ENCODE results near the gene ITPKB.
A peak's percentile ranks its signal among the peaks of the same experiment; 100 is the strongest.
"Not testable (repeated sequence)": the region's sequence is repeated elsewhere in the genome, so short reads cannot be mapped to it uniquely, and the experiment has no call there.

Gene ITPKB

DNA sequence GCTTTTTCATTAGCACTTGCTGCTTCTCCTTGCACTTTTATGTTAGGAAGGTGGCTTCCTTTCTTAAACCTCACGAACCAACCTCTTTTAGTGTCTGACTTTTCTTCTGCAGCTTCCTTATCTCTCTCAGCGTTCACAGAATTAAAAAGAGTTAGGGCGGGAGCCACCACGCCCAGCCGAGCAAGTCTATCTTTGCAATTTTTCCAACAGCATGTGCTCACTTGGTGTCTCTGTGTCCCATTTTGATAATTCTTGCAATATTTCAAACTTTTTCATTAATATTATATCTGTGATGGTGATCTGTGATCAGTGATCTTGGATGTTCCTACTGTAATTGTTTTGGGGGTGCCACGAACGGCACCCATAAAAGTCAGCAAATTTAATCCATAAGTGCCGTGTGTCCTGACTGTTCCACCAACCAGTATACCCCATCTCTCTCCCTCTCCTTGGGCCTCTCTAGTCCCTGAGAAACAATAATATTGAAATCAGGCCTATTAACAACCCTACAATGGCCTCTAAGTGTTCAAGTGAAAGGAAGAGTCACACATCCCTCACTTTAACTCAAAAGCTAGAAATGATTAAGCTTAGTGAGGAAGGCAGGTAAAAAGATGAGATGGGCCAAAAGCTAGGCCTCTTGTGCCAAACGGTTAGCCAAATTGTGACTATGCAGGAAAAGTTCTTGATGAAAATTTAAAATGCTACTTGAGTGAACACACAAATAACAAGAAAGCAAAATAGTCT lies 15.9 kb upstream of the ITPKB start:
- no peak for DNase-seq (ENCODE audit: low spot score)

- DNase-seq (ENCODE audit: low spot score), result no peak
Observed at GRCh38 chr1:226754097-226754496, 15.0 kb upstream of the ITPKB start.

DNA sequence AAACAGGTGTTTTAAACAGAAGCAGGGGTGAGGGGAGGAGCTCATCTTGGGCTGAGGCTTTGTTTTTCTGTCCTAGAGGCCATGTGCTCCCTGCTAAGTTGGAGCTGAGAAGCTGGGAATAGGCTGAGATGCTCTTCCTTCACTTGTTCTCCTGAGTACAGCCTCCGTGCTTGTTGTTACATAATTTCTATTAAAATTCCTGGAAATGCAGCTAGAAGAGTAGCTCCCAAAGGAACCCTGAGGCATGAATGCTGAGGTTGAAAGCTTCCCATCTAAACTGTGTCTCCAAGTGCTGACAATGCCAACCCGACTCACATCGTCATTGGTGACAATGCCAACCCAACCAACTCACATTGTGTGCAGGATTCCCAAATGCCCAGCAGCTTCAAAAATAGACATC lies 12.6 kb upstream of the ITPKB start:
- DNase-seq (ENCODE audit: low spot score), result no peak

DNA sequence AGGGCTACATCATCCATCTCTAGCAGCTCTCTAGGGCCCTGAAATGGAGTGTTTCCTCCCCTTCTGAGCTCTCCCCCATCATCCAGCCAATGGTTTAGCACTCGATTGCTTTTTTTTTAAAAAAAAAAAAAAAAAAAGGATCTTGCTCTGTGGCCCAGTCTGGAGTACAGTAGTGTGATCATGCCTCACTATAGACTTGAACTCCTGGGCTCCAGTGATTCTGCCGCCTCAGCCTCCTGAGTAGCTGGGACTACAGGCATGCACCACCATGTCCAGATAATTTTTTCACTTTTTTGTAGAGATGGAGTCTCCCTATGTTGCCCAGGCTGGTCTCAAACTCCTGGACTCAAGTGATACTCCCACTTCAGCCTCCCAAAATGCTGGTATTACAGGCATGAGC lies 12.1 kb upstream of the ITPKB start:
- no peak for DNase-seq (ENCODE audit: low spot score)

DNA sequence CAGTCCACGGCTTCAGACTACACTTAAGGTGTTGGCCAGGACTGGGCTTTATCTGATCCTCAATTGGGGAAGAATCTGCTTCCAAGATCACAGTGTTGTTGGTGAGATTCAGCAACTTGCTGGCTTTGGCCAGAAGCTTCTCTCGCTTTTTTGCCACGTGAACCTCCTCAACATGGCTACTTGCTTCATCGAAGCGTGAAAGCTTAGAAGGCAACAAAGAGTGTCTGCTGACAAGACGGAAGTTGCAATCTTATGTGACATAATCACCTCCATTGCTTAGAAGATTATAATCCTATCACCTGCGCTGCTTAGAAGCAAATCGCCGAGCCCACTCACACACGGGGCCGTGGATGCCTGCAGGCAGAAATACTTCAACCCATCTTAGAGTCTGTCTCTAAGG lies 10.4 kb upstream of the ITPKB start:
- no peak for DNase-seq (ENCODE audit: low spot score)

DNA sequence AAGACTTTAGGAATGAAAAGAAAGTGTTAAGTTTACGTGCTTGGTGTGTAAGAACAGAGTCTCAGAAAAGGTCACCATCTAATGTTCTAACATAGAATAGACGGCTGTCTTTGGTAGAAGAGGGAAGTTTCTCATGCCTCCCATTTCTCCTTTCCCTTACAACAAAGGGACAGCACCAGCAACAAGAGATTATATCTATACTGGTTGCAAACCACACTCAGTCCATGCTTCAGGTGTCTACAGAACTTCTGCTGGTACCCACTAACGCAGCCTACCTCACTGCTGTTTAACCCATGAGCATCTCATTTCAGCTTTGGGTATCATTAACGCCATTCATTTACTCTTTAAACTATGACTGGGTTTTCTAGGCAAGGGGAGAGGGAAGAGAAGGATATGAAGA lies 9.2 kb upstream of the ITPKB start:
- DNase-seq (ENCODE audit: low spot score), result no peak

DNA sequence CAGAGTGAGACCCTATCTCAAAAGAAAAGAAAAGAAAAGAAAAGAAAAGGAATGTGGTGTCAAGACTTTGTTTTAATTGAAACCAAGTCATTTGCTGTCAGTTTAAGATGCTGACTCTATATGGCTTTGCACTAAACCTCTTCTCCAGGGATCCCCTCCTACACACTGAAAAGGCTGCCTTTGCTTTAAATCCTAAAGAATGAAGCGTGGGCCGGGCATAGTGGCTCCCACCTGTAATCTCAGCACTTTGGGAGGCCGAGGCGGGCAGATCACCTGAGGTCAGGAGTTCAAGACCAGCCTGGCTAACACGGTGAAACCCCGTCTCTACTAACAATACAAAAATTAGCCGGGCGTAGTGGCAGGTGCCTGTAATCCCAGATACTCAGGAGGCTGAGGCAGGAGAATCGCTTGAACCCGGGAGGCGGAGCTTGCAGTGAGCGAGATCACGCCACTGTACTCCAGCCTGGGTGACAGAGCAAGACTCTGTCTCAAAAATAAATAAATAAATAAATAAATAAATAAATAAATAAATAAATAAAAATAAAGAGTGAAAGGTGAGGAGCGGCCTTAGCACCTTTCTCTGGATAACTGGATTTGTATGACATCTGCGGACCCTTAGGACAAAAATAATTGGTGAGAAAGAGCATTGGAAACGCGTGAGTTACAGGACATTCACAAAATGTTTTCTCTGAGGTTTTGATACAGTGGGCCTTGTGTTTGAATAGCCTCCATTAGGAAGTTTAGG lies 8.6 kb upstream of the ITPKB start:
- not testable (repeated sequence) for DNase-seq (ENCODE audit: low spot score)

DNA sequence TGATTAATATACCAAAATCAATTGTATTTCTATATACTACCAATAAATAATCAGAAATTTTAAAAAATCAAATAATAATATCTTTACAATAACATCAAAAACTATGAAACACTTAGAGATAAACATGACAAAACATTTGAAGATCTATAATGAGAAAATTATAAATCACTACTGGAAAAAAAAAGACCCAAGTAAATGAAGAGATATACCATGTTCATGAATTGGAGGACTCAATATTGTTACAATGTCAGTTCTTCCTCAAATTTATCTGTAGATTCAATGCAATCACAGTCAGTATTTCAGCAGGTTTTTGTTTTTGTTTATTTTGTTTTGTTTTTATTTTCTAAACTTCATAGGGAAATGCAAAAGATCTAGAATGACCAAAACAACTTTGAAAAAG lies 4.2 kb upstream of the ITPKB start:
- no peak for DNase-seq (ENCODE audit: low spot score)

DNA sequence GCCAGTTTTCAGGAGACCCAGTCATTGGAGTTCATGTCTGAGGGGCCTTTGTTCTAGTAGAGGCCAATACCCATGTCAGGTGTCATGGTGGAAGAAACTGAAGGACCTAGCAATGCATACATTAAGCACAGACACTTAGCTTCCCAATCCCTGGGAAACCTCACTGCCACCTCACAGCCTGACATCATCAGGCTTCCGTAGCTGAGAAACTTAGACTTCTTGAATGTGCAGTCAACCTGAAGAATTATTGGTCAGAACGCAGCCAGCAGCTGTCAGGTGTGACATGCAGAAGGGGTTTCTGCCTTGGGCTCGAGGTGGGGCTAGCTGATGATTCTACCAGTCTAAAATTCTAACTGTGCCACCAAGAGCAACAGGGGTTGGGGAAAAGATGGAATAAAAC lies 1.9 kb upstream of the ITPKB start:
- no peak for DNase-seq (ENCODE audit: low spot score)

- DNase-seq (ENCODE audit: low spot score), result no peak
Observed at GRCh38 chr1:226739696-226740065, 599 bp upstream of the ITPKB start.

DNA sequence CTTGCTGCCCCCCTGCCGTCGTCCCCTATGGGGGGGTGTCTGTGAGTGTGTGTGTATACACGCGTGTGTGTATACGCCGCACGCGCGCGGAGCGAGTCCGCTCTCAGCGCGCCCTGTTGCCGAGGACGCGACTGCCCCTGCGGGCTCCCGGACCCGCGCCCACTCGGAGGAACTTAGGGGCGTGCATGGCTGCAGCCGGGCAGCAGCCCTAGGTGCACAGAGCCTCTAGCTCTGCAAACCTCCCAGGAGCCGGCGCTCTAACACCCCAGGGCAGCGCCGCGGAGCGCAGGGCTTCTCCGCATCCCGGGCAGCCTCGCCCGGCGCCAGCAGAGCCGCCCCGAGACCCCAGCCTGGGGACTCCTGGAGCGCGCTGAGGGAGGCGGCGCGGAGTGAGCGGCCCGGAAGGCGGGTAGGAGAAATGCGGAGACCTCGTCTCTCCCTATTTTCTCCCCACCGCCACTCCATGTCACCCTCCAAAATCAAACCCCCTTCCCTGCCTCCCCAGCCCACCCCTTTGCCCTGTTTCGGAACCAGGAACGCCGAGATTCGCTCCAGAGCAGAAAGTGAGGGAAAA lies 574 bp downstream of the ITPKB start:
- no peak for DNase-seq (ENCODE audit: low spot score)

GRCh38 chr1:226737819-226738420 lies 1.2 kb downstream of the ITPKB start:
- DNase-seq (ENCODE audit: low spot score), result no peak

DNA sequence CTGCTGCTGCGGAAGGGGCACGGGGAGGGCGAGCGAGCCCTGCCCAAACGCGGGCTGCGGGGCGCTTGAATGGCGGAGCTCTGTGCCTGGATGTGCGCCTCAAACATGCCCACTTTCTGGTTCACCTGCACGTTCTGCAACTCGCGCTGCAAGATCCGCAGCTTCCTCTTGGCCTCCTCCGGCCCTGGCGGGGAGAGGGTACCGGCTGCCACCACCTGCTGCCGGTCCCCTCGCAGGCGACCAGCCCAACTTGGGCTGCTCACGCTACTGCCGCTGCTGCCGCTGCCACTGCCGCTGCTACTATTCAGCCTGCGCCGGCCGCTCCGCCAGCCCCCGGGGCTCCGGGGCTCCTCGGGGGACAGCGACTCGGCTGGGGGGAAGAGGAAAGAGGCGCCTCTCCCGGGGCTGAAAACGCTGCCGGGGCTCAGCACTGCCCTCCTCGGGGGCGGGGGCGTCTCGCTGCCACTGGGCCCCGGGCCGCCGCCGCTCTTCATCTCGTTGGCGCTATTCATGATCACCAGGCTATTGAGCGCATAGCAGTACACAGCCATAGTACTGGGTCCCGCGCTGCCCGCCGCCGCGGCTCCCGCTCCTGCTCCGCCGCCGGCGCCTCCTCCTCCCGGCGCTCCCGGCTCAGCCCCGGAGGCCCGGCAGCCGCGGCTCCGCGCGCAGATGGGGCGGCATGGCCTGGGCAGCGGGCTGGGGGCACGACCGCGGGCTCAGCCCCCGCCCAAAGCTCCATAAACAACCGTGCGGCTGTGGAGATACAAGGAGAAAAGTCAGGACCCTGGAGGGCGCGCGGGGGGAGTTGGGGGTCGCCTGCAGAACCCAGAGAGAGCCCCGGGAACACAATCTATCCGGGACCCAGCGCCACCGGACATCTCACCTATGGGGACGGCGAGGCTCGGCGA lies 1.9 kb downstream of the ITPKB start:
- DNase-seq (ENCODE audit: low spot score), result peak; percentile 54

DNA sequence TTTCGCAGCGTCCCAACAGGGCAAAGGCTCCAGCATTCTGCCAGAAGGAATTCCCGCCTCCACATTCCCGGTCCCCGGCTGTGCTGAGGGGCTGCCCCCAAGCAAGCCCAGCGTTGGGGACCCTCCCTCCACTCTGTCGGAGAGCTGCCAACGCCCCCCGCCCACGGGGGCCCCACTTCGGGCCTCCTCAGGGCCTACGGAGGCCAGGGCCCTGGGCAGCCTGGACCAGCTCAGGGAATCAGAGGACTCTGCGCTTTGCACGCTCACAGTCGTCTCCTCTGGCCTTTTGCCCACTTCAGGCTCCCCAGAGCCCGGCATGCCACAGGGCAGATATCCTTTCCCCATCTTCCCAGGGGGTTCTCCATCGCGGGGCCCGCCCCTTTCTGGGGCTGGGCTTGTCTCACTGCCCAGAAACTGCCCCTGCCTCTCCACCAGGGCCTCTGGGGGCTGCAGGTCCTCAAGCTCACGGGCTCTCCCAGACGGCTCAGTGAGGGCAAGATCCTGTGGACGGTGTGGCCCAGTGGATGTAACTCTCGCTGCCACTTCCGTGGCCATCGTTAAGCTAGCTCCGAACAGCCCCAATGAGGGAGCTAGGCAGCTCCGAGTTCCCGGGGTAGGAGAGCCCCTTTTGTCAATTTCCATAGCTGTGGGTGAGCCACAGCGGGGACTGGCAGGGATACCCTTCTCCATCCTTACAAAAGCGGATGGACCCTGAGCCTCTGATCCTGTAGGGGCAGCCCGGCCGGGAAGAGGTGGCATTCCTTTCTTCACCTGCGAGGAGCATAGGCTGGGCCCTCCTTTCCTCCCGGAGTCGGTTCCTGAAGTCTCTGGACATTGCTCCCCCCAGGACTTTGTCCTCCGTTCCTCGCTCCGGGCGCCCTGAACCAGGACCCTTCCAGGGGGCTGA lies 2.8 kb downstream of the ITPKB start:
- DNase-seq (ENCODE audit: low spot score), result no peak

GRCh38 chr1:226735576-226735975 lies 3.5 kb downstream of the ITPKB start:
- no peak for DNase-seq (ENCODE audit: low spot score)

DNA sequence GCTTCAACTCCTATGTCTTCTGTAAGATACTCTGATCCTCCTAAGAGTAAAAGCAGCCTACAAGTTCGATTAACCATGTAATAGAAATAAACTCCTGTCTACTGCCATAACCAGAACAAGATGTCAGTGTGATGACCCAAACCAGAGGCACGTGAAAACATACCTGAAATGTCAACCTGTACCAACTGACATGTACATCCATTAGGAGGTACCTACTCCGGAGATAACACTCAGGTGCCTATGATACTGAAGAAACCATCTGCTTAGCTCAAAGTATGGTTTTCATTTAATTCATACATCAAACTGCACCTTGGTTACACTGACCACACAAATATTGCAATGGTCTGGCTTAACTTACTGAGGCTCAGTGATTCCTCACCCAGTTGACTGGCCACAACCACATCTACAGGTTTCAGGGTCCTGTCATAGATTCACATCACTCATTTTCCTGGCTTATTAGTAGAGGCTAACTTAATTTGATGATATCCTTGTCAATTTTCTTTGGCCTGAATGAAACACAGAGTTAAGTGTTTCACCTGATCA lies 4.4 kb downstream of the ITPKB start:
- DNase-seq (ENCODE audit: low spot score), result no peak

GRCh38 chr1:226733876-226734275 lies 5.2 kb downstream of the ITPKB start:
- DNase-seq (ENCODE audit: low spot score), result no peak

GRCh38 chr1:226733304-226733703 lies 5.8 kb downstream of the ITPKB start:
- DNase-seq (ENCODE audit: low spot score), result no peak

GRCh38 chr1:226732856-226733291 lies 6.2 kb downstream of the ITPKB start:
- no peak for DNase-seq (ENCODE audit: low spot score)

- DNase-seq (ENCODE audit: low spot score), result no peak
Observed at GRCh38 chr1:226731257-226731893, 7.7 kb downstream of the ITPKB start.
